HepG2 (cell line): ENCODE data around the gene STC2. TPM values are rescaled to one million over a fixed set of nuclear protein-coding genes. Genes with fewer than 3 reads are reported as not detected.

ENCODE experiments used
- ARNT2 ChIP-seq: sonication (generic); formaldehyde crosslinking; IDR thresholded peaks from 2 replicates; pipeline ENCODE4 v1.8.0; 2022; ENCODE audit warnings: mild to moderate bottlenecking, low read depth, missing genetic modification reagents, moderate library complexity
- EED ChIP-seq: sonication (generic); formaldehyde crosslinking; IDR thresholded peaks from 2 replicates; pipeline ENCODE4 v1.5.0; 2020; ENCODE audit warnings: mild to moderate bottlenecking, missing genetic modification reagents
- FOXP1 ChIP-seq, 2 experiments: fragments of 450-650 bp in 1 of 2; IDR thresholded peaks; 2 replicates each; pipeline ENCODE4 v1.6.1; 2017 to 2018; ENCODE audit warnings: antibody characterized with exemption in 1 of 2
- HOXA5 ChIP-seq: sonication (generic); formaldehyde crosslinking; IDR thresholded peaks from 2 replicates; pipeline ENCODE4 v1.4.0; 2020; ENCODE audit warnings: missing genetic modification reagents
- MAF1 ChIP-seq: sonication (generic); formaldehyde crosslinking; IDR thresholded peaks from 2 replicates; pipeline ENCODE4 v1.5.0; 2020; ENCODE audit warnings: missing genetic modification reagents, borderline replicate concordance
- NFRKB ChIP-seq: fragments of 450-650 bp; IDR thresholded peaks from 2 replicates; pipeline ENCODE4 v1.6.1; 2017
- PAF1 ChIP-seq: IDR thresholded peaks from 2 replicates; pipeline ENCODE4 v1.6.1; 2016; ENCODE audit warnings: missing genetic modification reagents, missing compliant biosample characterization
- PHF21A ChIP-seq: sonication (generic); formaldehyde crosslinking; IDR thresholded peaks from 2 replicates; pipeline ENCODE4 v1.5.0; 2020; ENCODE audit warnings: mild to moderate bottlenecking, missing genetic modification reagents
- SALL2 ChIP-seq: sonication (generic); formaldehyde crosslinking; IDR thresholded peaks from 2 replicates; pipeline ENCODE4 v1.8.1; 2023; ENCODE audit warnings: mild to moderate bottlenecking, missing genetic modification reagents, inconsistent platforms
- ZNF12 ChIP-seq: sonication (generic); formaldehyde crosslinking; IDR thresholded peaks from 2 replicates; pipeline ENCODE4 v1.5.0; 2020; ENCODE audit warnings: missing genetic modification reagents
- ZNF335 ChIP-seq: sonication (generic); formaldehyde crosslinking; IDR thresholded peaks from 2 replicates; pipeline ENCODE4 v1.4.0; 2020; ENCODE audit warnings: missing genetic modification reagents
- ZNF563 ChIP-seq: sonication (generic); formaldehyde crosslinking; IDR thresholded peaks from 2 replicates; pipeline ENCODE4 v1.8.0; 2022; ENCODE audit warnings: mild to moderate bottlenecking, moderate library complexity, missing genetic modification reagents
- ZNF788 ChIP-seq: sonication (generic); formaldehyde crosslinking; IDR thresholded peaks from 2 replicates; pipeline ENCODE4 v1.5.0; 2020; ENCODE audit warnings: mild to moderate bottlenecking, missing genetic modification reagents, borderline replicate concordance
- polyA plus RNA-seq, 8 experiments: library from polyadenylated mRNA; depleted of rRNA in 3 of 8; stranded (reverse) in 7 of 8; unstranded in 1 of 8; fragments of >200 nt; fragmentation: Illumina TruSeq in 4 of 8; extraction: Trizol in 4 of 8; gene quantifications; 2 replicates each; pipeline versions ENCODE4 v1.2.1 to v1.2.3, GENCODE V29; 2011 to 2016; ENCODE audit warnings: low read depth in 4 of 8, missing spikeins in 1 of 8, mixed read lengths in 1 of 8; ENCODE audit not compliant: insufficient read depth in 1 of 8
- total RNA-seq, 5 experiments: library from RNA; depleted of rRNA; stranded (reverse); fragments of >200 nt; fragmentation: Illumina TruSeq; extraction: Trizol; gene quantifications; 2 replicates each; pipeline ENCODE4 v1.2.3, GENCODE V29; 2016; ENCODE audit warnings: low read depth in 1 of 5
- TF ChIP-seq, protein P1 (sequence below): IDR thresholded peaks from 2 replicates; pipeline ENCODE4 v1.6.1; 2016; ENCODE audit warnings: low read depth, missing genetic modification reagents, missing compliant biosample characterization
- TF ChIP-seq, protein P2 (sequence below): sonication (generic); formaldehyde crosslinking; IDR thresholded peaks from 2 replicates; pipeline ENCODE4 v1.8.1; 2022; ENCODE audit warnings: low read depth, mild to moderate bottlenecking, missing genetic modification reagents
- TF ChIP-seq, protein P3 (sequence below): sonication (generic); formaldehyde crosslinking; IDR thresholded peaks from 2 replicates; pipeline ENCODE4 v1.8.1; 2023; ENCODE audit warnings: mild to moderate bottlenecking, missing genetic modification reagents, borderline replicate concordance
- TF ChIP-seq, protein P4 (sequence below): sonication (generic); formaldehyde crosslinking; IDR thresholded peaks from 2 replicates; pipeline ENCODE4 v1.5.1; 2020; ENCODE audit warnings: mild to moderate bottlenecking, missing genetic modification reagents, moderate library complexity
- TF ChIP-seq, protein P5 (sequence below): sonication (generic); formaldehyde crosslinking; IDR thresholded peaks from 2 replicates; pipeline ENCODE4 v1.8.0; 2022; ENCODE audit warnings: mild to moderate bottlenecking, missing genetic modification reagents, moderate library complexity

Gene STC2
- total and polyA plus RNA-seq, 2 of the 13 experiments (the other 11 are each of a cell fraction or from before 2014, with no cell fraction given) = 27.1 to 69.2 TPM

DNA sequence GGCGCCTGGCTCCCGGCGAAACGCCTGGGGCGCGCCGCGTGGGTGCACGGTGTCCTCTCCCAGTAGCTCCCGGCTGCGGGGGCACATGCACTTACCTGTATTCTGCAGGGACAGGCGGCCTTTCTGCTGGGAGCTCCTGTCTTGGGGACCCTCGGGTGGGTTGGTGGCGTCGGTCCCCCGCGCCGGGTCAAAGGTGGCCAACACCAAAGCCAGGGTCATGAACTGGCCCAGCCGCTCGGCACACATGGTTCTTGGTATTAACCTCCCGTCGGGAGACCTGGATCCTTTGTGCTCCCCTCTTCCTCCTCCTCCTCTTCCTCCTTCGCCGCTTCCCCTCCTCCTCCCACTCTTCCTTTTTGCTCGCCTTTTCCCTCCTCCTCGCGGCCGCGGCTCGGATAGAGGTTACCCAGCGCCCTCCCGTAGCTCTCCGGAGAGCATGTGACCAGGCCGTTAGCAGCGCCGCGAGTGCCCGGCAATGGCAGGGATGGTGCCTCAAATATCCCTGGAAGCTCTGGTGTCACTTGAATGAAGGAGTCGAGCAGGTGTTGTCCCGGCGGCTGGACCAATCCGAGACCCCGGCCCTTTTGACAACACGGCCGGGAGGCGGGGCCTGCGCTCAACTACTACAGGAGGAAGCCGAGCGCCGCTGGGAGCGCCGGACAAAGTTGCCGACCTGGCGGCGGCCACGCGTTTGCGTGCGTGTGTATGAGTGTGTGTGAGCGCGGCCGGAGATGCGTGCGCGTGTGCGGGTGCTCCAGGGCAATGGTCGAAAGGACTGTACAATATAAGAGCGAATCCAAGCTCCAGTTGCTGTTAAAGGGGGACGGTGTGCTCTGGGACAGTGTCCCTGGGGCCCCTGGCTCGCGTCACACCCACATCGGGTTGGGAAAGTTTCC lies at the start of gene STC2 (continued):
- TF ChIP-seq, protein P1, sequence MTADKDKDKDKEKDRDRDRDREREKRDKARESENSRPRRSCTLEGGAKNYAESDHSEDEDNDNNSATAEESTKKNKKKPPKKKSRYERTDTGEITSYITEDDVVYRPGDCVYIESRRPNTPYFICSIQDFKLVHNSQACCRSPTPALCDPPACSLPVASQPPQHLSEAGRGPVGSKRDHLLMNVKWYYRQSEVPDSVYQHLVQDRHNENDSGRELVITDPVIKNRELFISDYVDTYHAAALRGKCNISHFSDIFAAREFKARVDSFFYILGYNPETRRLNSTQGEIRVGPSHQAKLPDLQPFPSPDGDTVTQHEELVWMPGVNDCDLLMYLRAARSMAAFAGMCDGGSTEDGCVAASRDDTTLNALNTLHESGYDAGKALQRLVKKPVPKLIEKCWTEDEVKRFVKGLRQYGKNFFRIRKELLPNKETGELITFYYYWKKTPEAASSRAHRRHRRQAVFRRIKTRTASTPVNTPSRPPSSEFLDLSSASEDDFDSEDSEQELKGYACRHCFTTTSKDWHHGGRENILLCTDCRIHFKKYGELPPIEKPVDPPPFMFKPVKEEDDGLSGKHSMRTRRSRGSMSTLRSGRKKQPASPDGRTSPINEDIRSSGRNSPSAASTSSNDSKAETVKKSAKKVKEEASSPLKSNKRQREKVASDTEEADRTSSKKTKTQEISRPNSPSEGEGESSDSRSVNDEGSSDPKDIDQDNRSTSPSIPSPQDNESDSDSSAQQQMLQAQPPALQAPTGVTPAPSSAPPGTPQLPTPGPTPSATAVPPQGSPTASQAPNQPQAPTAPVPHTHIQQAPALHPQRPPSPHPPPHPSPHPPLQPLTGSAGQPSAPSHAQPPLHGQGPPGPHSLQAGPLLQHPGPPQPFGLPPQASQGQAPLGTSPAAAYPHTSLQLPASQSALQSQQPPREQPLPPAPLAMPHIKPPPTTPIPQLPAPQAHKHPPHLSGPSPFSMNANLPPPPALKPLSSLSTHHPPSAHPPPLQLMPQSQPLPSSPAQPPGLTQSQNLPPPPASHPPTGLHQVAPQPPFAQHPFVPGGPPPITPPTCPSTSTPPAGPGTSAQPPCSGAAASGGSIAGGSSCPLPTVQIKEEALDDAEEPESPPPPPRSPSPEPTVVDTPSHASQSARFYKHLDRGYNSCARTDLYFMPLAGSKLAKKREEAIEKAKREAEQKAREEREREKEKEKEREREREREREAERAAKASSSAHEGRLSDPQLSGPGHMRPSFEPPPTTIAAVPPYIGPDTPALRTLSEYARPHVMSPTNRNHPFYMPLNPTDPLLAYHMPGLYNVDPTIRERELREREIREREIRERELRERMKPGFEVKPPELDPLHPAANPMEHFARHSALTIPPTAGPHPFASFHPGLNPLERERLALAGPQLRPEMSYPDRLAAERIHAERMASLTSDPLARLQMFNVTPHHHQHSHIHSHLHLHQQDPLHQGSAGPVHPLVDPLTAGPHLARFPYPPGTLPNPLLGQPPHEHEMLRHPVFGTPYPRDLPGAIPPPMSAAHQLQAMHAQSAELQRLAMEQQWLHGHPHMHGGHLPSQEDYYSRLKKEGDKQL (CRISPR knock-in tag) = 0 out of 2 replicates have a peak, but pooled peaks have one; percentile 48
- TF ChIP-seq ZNF563 (no peak), PAF1 (peak; percentile 54; the same call in 1 of the 2 replicates), NFRKB (no peak), MAF1 (CRISPR knock-in tag) (no peak), ZNF788 (peak; percentile 66; the same call in 1 of the 2 replicates), ZNF12 (CRISPR knock-in tag) (peak; percentile 81), SALL2 (CRISPR knock-in tag) (peak; percentile 67), PHF21A (CRISPR knock-in tag) (peak; percentile 79), EED (CRISPR knock-in tag) (no peak), ZNF335 (CRISPR knock-in tag) (no peak), HOXA5 (CRISPR knock-in tag) (peak; percentile 90; the same call in 1 of the 2 replicates), ARNT2 (CRISPR knock-in tag) (peak; percentile 89), FOXP1 (IDR thresholded peaks at IDR 0.05) (no peak), FOXP1 (CRISPR knock-in tag; IDR thresholded peaks at IDR 0.05) (peak; percentile 22; the same call in 1 of the 2 replicates)
- TF ChIP-seq, protein P2, sequence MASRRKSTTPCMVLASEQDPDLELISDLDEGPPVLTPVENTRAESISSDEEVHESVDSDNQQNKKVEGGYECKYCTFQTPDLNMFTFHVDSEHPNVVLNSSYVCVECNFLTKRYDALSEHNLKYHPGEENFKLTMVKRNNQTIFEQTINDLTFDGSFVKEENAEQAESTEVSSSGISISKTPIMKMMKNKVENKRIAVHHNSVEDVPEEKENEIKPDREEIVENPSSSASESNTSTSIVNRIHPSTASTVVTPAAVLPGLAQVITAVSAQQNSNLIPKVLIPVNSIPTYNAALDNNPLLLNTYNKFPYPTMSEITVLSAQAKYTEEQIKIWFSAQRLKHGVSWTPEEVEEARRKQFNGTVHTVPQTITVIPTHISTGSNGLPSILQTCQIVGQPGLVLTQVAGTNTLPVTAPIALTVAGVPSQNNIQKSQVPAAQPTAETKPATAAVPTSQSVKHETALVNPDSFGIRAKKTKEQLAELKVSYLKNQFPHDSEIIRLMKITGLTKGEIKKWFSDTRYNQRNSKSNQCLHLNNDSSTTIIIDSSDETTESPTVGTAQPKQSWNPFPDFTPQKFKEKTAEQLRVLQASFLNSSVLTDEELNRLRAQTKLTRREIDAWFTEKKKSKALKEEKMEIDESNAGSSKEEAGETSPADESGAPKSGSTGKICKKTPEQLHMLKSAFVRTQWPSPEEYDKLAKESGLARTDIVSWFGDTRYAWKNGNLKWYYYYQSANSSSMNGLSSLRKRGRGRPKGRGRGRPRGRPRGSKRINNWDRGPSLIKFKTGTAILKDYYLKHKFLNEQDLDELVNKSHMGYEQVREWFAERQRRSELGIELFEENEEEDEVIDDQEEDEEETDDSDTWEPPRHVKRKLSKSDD (CRISPR knock-in tag) = no peak
- TF ChIP-seq, protein P3, sequence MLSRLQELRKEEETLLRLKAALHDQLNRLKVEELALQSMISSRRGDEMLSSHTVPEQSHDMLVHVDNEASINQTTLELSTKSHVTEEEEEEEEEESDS (CRISPR knock-in tag) = peak; percentile 92
- TF ChIP-seq, protein P4, sequence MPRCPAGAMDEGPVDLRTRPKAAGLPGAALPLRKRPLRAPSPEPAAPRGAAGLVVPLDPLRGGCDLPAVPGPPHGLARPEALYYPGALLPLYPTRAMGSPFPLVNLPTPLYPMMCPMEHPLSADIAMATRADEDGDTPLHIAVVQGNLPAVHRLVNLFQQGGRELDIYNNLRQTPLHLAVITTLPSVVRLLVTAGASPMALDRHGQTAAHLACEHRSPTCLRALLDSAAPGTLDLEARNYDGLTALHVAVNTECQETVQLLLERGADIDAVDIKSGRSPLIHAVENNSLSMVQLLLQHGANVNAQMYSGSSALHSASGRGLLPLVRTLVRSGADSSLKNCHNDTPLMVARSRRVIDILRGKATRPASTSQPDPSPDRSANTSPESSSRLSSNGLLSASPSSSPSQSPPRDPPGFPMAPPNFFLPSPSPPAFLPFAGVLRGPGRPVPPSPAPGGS (CRISPR knock-in tag) = peak; percentile 82; the same call in 1 of the 2 replicates
- TF ChIP-seq, protein P5, sequence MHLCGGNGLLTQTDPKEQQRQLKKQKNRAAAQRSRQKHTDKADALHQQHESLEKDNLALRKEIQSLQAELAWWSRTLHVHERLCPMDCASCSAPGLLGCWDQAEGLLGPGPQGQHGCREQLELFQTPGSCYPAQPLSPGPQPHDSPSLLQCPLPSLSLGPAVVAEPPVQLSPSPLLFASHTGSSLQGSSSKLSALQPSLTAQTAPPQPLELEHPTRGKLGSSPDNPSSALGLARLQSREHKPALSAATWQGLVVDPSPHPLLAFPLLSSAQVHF = peak; percentile 91
